Measurements from ENCODE around the gene AHI1. TPM values are rescaled to one million over a fixed set of nuclear protein-coding genes. Genes with fewer than 3 reads are reported as not detected.

The AHI1 gene
- total and polyA plus RNA-seq, 2 of the 13 experiments (the other 11 are each of a cell fraction or from before 2014, with no cell fraction given) = 7.2 to 18.6 TPM

- TF ChIP-seq ZNF142 (CRISPR knock-in tag; IDR thresholded peaks at IDR 0.05) = no peak
- TF ChIP-seq ZSCAN9 (CRISPR knock-in tag; IDR thresholded peaks at IDR 0.05; ENCODE audit: borderline replicate concordance) = no peak
- TF ChIP-seq ZFP82 (CRISPR knock-in tag; IDR thresholded peaks at IDR 0.05; ENCODE audit: borderline replicate concordance) = no peak
- TF ChIP-seq, protein P1, sequence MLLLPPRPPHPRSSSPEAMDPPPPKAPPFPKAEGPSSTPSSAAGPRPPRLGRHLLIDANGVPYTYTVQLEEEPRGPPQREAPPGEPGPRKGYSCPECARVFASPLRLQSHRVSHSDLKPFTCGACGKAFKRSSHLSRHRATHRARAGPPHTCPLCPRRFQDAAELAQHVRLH (CRISPR knock-in tag; IDR thresholded peaks at IDR 0.05; ENCODE audit: borderline replicate concordance, low read depth) = no peak
- no peak for TF ChIP-seq ZKSCAN1 (IDR thresholded peaks at IDR 0.05; ENCODE audit: low read length)
- TF ChIP-seq HMG20A (CRISPR knock-in tag; IDR thresholded peaks at IDR 0.05; ENCODE audit: borderline replicate concordance) = peak; percentile 83; the same call in 1 of the 2 replicates
- no peak for TF ChIP-seq SOX13 (IDR thresholded peaks at IDR 0.05)
- TF ChIP-seq SOX13 (CRISPR knock-in tag; conservative IDR thresholded peaks at IDR 0.05 in 1 of 2, IDR thresholded peaks at IDR 0.05 in 1 of 2) = peak in 1 of 2 experiments; percentile 89; a peak in 2 of 4 replicates
- TF ChIP-seq AHR (CRISPR knock-in tag; IDR thresholded peaks at IDR 0.05) = no peak
- no peak for TF ChIP-seq MIER2 (CRISPR knock-in tag; IDR thresholded peaks at IDR 0.05)
- TF ChIP-seq HOXA5 (CRISPR knock-in tag; IDR thresholded peaks at IDR 0.05) = no peak
- no peak for TF ChIP-seq ZNF317 (CRISPR knock-in tag; IDR thresholded peaks at IDR 0.05)
- TF ChIP-seq GATAD2A (CRISPR knock-in tag; IDR thresholded peaks at IDR 0.05) = peak; percentile 45; the same call in 1 of the 2 replicates
- no peak for TF ChIP-seq HNRNPK (IDR thresholded peaks at IDR 0.05; ENCODE audit: low read depth, low read length, poor library complexity, severe bottlenecking)
- no peak for TF ChIP-seq TRIM22 (IDR thresholded peaks at IDR 0.05)
- TF ChIP-seq, protein P2, sequence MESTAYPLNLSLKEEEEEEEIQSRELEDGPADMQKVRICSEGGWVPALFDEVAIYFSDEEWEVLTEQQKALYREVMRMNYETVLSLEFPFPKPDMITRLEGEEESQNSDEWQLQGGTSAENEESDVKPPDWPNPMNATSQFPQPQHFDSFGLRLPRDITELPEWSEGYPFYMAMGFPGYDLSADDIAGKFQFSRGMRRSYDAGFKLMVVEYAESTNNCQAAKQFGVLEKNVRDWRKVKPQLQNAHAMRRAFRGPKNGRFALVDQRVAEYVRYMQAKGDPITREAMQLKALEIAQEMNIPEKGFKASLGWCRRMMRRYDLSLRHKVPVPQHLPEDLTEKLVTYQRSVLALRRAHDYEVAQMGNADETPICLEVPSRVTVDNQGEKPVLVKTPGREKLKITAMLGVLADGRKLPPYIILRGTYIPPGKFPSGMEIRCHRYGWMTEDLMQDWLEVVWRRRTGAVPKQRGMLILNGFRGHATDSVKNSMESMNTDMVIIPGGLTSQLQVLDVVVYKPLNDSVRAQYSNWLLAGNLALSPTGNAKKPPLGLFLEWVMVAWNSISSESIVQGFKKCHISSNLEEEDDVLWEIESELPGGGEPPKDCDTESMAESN (CRISPR knock-in tag; conservative IDR thresholded peaks at IDR 0.05) = no peak
- TF ChIP-seq JDP2 (CRISPR knock-in tag; IDR thresholded peaks at IDR 0.05; ENCODE audit: borderline replicate concordance) = no peak
- no peak for TF ChIP-seq ZNF180 (CRISPR knock-in tag; IDR thresholded peaks at IDR 0.05; ENCODE audit: borderline replicate concordance, low read depth)
- TF ChIP-seq FOXP1 (IDR thresholded peaks at IDR 0.05) = no peak
- TF ChIP-seq FOXP1 (CRISPR knock-in tag; IDR thresholded peaks at IDR 0.05) = no peak; the same call in 1 of the 2 replicates
- TF ChIP-seq CBFB (CRISPR knock-in tag; IDR thresholded peaks at IDR 0.05) = no peak
- peak; percentile 71 for TF ChIP-seq BCL6 (CRISPR knock-in tag; IDR thresholded peaks at IDR 0.05)
- TF ChIP-seq, protein P3, sequence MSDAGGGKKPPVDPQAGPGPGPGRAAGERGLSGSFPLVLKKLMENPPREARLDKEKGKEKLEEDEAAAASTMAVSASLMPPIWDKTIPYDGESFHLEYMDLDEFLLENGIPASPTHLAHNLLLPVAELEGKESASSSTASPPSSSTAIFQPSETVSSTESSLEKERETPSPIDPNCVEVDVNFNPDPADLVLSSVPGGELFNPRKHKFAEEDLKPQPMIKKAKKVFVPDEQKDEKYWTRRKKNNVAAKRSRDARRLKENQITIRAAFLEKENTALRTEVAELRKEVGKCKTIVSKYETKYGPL (CRISPR knock-in tag; IDR thresholded peaks at IDR 0.05) = no peak
These were observed 70.7 kb downstream of the AHI1 start (continued) for GRCh38 chr6:135426833-135427232.
